KBM-7 (cell line): Measurements from ENCODE around the gene LRFN5.
"Not testable (repeated sequence)": the region's sequence is repeated elsewhere in the genome, so short reads cannot be mapped to it uniquely, and the experiment has no call there.

Source experiments
- DNase-seq: peaks from one replicate; pipeline ENCODE4 v3.0.0-alpha.2; 2015
- in situ Hi-C: fragments of 300-500 bp; cut with MboI; formaldehyde crosslinking; loops from 2 replicates; pipeline ENCODE4 v1.14.3; 2020; ENCODE audit warnings: low sequenced_read_pairs, low pct_unique_long_range_greater_than_20kb, mixed read lengths

LRFN5 gene

GRCh38 chr14:41750575-41750974 is 143.9 kb downstream of the LRFN5 start:
- in situ Hi-C loops, result not testable (repeated sequence)

GRCh38 chr14:41758011-41758665 is 151.5 kb downstream of the LRFN5 start:
- in situ Hi-C loops, result no loop called here
- DNase-seq, result no peak

More at GRCh38 chr14:41750575-41750974, 143.9 kb downstream of the LRFN5 start:
- not testable (repeated sequence) for DNase-seq

GRCh38 chr14:41761204-41761603 is 154.5 kb downstream of the LRFN5 start:
- DNase-seq, result no peak
- in situ Hi-C loops, result no loop called here

- no peak for DNase-seq
- in situ Hi-C loops, result no loop called here
Measured at GRCh38 chr14:41766772-41767171, 160.1 kb downstream of the LRFN5 start.

- no peak for DNase-seq
- in situ Hi-C loops, result no loop called here
Measured at GRCh38 chr14:41773536-41774279, 167.0 kb downstream of the LRFN5 start.

GRCh38 chr14:41782511-41782910 is 175.8 kb downstream of the LRFN5 start:
- in situ Hi-C loops, result no loop called here
- no peak for DNase-seq

GRCh38 chr14:41783403-41783802 is 176.7 kb downstream of the LRFN5 start:
- in situ Hi-C loops, result no loop called here
- no peak for DNase-seq

GRCh38 chr14:41785696-41786095 is 179.0 kb downstream of the LRFN5 start:
- DNase-seq, result no peak
- in situ Hi-C loops, result no loop called here

- no peak for DNase-seq
- in situ Hi-C loops, result no loop called here
Measured at GRCh38 chr14:41799817-41800216, 193.1 kb downstream of the LRFN5 start.

- DNase-seq, result no peak
- in situ Hi-C loops, result no loop called here
Measured at GRCh38 chr14:41805633-41806032, 199.0 kb downstream of the LRFN5 start.

GRCh38 chr14:41806366-41806975 is 199.8 kb downstream of the LRFN5 start:
- DNase-seq, result no peak
- in situ Hi-C loops, result no loop called here

GRCh38 chr14:41810362-41810761 is 203.7 kb downstream of the LRFN5 start:
- DNase-seq, result no peak
- in situ Hi-C loops, result no loop called here

- DNase-seq, result no peak
- in situ Hi-C loops, result no loop called here
Measured at GRCh38 chr14:41817626-41818025, 210.9 kb downstream of the LRFN5 start.

- in situ Hi-C loops, result no loop called here
- no peak for DNase-seq
Measured at GRCh38 chr14:41824441-41824840, 217.8 kb downstream of the LRFN5 start.

GRCh38 chr14:41825622-41826021 is 218.9 kb downstream of the LRFN5 start:
- no peak for DNase-seq
- in situ Hi-C loops, result no loop called here

- no peak for DNase-seq
- in situ Hi-C loops, result no loop called here
Measured at GRCh38 chr14:41830714-41831406, 224.2 kb downstream of the LRFN5 start.

GRCh38 chr14:41839661-41840060 is 233.0 kb downstream of the LRFN5 start:
- no peak for DNase-seq
- in situ Hi-C loops, result no loop called here

- in situ Hi-C loops, result no loop called here
- no peak for DNase-seq
Measured at GRCh38 chr14:41859336-41859735, 252.7 kb downstream of the LRFN5 start.

GRCh38 chr14:41860586-41860985 is 253.9 kb downstream of the LRFN5 start:
- no peak for DNase-seq
- in situ Hi-C loops, result no loop called here

- in situ Hi-C loops, result no loop called here
- no peak for DNase-seq
Measured at GRCh38 chr14:41865894-41866293, 259.2 kb downstream of the LRFN5 start.
